Thyroid gland (tissue), 4 donors: ENCODE measurements around the gene HMGB4.

Experiments used
- CTCF ChIP-seq, 6 experiments: fragments of 200-600 bp in 3 of 6; fragments of 450-650 bp in 3 of 6; sonication (generic) in 3 of 6; IDR thresholded peaks; one replicate each; pipeline ENCODE4 v1.5.1; 2016 to 2019; ENCODE audit warnings: antibody characterized with exemption in 6 of 6, mild to moderate bottlenecking in 2 of 6, inconsistent platforms in 1 of 6, moderate library complexity in 1 of 6
- POLR2A ChIP-seq, 2 donors: fragments of 450-650 bp; IDR thresholded peaks; one replicate each; pipeline ENCODE4 v1.6.1; 2017; ENCODE audit warnings: antibody characterized with exemption in 2 of 2, mild to moderate bottlenecking in 2 of 2, moderate library complexity in 1 of 2

- TF ChIP-seq CTCF (IDR thresholded peaks at IDR 0.05), result no peak
- no peak for TF ChIP-seq POLR2A (IDR thresholded peaks at IDR 0.05)
Measured at GRCh38 chr1:33844166-33844565, 19.7 kb upstream of the HMGB4 start.
